Vagina (tissue), 2 donors: ENCODE results near the gene RAPGEF5.

Source experiments
- POLR2A ChIP-seq, 2 donors: fragments of 450-650 bp; IDR thresholded peaks; one replicate each; pipeline ENCODE4 v1.6.1; 2017; ENCODE audit warnings: antibody characterized with exemption in 2 of 2, mild to moderate bottlenecking in 2 of 2, moderate library complexity in 2 of 2
- POLR2AphosphoS5 ChIP-seq, 2 donors: sonication (generic); formaldehyde crosslinking; IDR thresholded peaks; one replicate each; pipeline ENCODE4 v1.9.0; 2017; ENCODE audit warnings: antibody characterized with exemption in 2 of 2, mild to moderate bottlenecking in 2 of 2, low read depth in 1 of 2; ENCODE audit not compliant: insufficient read depth in 1 of 2
- TF ChIP-seq, protein P1 (sequence below), 3 experiments: fragments of 450-650 bp in 2 of 3; fragments of 200-600 bp in 1 of 3; sonication (generic) in 1 of 3; IDR thresholded peaks; one replicate each; pipeline ENCODE4 v1.5.1; 2017 to 2019; ENCODE audit warnings: antibody characterized with exemption in 3 of 3, mild to moderate bottlenecking in 2 of 3, moderate library complexity in 2 of 3

DNA sequence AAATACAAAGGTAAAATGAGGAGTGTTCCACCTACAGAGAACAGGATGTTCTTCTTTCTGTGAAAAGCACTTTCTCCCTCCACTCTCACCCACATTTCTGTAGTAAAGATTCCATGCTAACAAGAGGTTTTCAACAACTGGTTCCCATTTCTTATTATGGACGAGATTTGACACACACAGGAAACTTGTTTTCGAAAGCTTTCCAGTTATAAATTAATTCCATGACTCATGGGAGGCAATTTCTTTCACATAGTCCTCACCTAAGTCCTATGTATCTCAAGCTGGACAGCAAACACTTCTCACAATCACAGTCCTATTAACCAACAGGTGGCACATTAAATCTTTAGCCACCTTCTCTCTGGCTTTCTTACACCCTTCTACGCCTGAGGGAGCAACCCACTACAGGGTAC, 24.5 kb downstream of the RAPGEF5 start:
- TF ChIP-seq POLR2A (IDR thresholded peaks at IDR 0.05): no peak
- TF ChIP-seq, protein P1, sequence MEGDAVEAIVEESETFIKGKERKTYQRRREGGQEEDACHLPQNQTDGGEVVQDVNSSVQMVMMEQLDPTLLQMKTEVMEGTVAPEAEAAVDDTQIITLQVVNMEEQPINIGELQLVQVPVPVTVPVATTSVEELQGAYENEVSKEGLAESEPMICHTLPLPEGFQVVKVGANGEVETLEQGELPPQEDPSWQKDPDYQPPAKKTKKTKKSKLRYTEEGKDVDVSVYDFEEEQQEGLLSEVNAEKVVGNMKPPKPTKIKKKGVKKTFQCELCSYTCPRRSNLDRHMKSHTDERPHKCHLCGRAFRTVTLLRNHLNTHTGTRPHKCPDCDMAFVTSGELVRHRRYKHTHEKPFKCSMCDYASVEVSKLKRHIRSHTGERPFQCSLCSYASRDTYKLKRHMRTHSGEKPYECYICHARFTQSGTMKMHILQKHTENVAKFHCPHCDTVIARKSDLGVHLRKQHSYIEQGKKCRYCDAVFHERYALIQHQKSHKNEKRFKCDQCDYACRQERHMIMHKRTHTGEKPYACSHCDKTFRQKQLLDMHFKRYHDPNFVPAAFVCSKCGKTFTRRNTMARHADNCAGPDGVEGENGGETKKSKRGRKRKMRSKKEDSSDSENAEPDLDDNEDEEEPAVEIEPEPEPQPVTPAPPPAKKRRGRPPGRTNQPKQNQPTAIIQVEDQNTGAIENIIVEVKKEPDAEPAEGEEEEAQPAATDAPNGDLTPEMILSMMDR (IDR thresholded peaks at IDR 0.05): no peak
- TF ChIP-seq POLR2AphosphoS5 (IDR thresholded peaks at IDR 0.05; ENCODE audit: insufficient read depth in 1 of 2, low read depth in 1 of 2): peak in 1 of 2 donors; percentile 23
